Nephron progenitor cell (in vitro differentiated cells): Measurements from ENCODE around the gene MX2.

Experiments
- DNase-seq: peaks from one replicate; pipeline ENCODE4 v3.0.0; 2021
- H3K27ac Mint-ChIP-seq: 2 replicates; pipeline ENCODE4 v1.8.0; 2021; ENCODE audit warnings: mild to moderate bottlenecking, moderate library complexity, mixed read lengths
- H3K27me3 Mint-ChIP-seq: 2 replicates; pipeline ENCODE4 v1.8.0; 2021; ENCODE audit warnings: mild to moderate bottlenecking, low read depth, mixed read lengths; ENCODE audit not compliant: poor library complexity
- H3K36me3 Mint-ChIP-seq: 2 replicates; pipeline ENCODE4 v1.8.0; 2021; ENCODE audit warnings: low read depth, mixed read lengths
- H3K4me1 Mint-ChIP-seq: 2 replicates; pipeline ENCODE4 v1.8.0; 2021; ENCODE audit warnings: mixed read lengths
- H3K4me3 Mint-ChIP-seq: 2 replicates; pipeline ENCODE4 v1.8.0; 2021; ENCODE audit warnings: mild to moderate bottlenecking, moderate library complexity, mixed read lengths
- H3K9me3 Mint-ChIP-seq: 2 replicates; pipeline ENCODE4 v1.8.0; 2021; ENCODE audit warnings: mild to moderate bottlenecking, moderate library complexity, mixed read lengths
- CTCF ChIP-seq: fragments of 200-600 bp; sonication (generic); IDR thresholded peaks from 2 replicates; pipeline ENCODE4 v1.5.0; 2021; ENCODE audit warnings: antibody characterized with exemption

Gene MX2

GRCh38 chr21:41442481-41443186, 80.8 kb downstream of the MX2 start:
- peaks cover 7% of the 10 kb centered on the region for H3K27me3 Mint-ChIP-seq
- no peak overlapping the region for H3K27ac Mint-ChIP-seq
- no peak overlapping the region for H3K4me3 Mint-ChIP-seq
- H3K9me3 Mint-ChIP-seq = peaks cover 4% of the 10 kb centered on the region
- peaks cover 6% of the 10 kb centered on the region for H3K4me1 Mint-ChIP-seq
- H3K36me3 Mint-ChIP-seq = no peaks in the 10 kb centered on the region
- no peak for DNase-seq
- no peak for TF ChIP-seq CTCF

DNA sequence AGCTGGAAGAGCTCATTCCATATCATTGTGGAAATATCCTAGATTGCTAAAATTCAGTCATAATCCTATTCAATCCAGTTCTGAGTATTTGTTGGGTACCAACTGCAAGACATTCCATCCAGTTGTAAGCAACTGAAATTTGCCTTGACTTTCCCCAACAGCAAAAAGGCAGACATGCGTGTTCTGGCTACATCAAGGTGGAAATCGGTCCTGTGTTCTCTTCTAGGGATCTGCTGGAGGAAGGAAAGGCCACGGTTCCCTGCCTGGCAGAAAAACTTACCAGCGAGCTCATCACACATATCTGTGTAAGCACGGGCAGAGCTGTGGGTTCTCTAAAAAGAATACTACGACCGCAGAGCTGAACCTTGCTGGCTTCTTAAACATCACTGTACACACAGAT, 81.7 kb downstream of the MX2 start:
- Mint-ChIP-seq H3K27me3 (peaks cover 7% of the 10 kb centered on the region), H3K9me3 (peaks cover 7% of the 10 kb centered on the region), H3K4me3 (no peak overlapping the region), H3K27ac (no peak overlapping the region), H3K36me3 (no peaks in the 10 kb centered on the region), H3K4me1 (peaks cover 6% of the 10 kb centered on the region)
- no peak for DNase-seq
- TF ChIP-seq CTCF = no peak

DNA sequence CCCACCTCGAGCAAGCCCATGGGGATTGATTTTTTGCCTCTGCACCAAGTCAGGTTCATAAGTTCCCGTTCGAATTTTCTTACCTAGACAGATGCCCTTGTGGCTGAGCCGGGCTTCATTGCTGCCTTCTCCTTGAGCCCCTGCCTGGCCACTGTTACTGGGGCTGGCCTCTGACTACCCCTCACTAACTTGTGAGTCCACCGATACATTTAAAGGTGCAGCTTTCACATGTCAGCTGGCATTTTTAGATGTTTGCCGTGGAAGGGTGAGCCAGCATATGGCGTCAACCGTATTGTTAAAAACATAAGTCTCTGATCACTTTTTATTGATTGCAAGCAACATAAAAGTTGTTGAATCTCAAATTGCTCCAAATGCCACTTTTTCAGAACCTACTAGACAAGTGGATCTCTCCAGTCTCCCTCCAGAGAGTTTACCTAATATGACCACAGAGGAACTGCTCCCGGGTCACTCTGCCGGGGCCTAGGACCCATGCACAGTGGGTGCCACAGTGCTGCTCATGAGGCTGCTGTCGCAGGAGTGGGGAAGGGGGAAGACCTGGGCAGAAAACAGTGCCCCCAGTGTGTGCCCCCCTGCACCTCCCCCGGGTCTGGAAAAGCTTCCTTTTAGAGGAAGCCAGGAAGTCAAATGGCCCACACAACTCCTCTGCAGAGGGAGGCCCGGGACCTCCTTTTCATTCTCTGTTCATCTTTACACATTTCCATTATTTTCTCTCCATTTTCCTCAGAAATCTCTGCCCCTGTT, 83.1 kb downstream of the MX2 start:
- H3K27ac Mint-ChIP-seq = no peak overlapping the region
- H3K9me3 Mint-ChIP-seq = peaks cover 7% of the 10 kb centered on the region
- H3K4me1 Mint-ChIP-seq = peaks cover 6% of the 10 kb centered on the region
- no peak overlapping the region for H3K4me3 Mint-ChIP-seq
- H3K27me3 Mint-ChIP-seq = peaks cover 7% of the 10 kb centered on the region
- H3K36me3 Mint-ChIP-seq = no peaks in the 10 kb centered on the region
- TF ChIP-seq CTCF = no peak
- no peak for DNase-seq

GRCh38 chr21:41445465-41445862, 83.6 kb downstream of the MX2 start:
- peaks cover 7% of the 10 kb centered on the region for H3K9me3 Mint-ChIP-seq
- TF ChIP-seq CTCF = no peak
- H3K27me3 Mint-ChIP-seq = peaks cover 7% of the 10 kb centered on the region
- no peak for DNase-seq
- no peak overlapping the region for H3K27ac Mint-ChIP-seq
- no peak overlapping the region for H3K4me3 Mint-ChIP-seq
- H3K4me1 Mint-ChIP-seq = peaks cover 6% of the 10 kb centered on the region
- no peaks in the 10 kb centered on the region for H3K36me3 Mint-ChIP-seq

DNA sequence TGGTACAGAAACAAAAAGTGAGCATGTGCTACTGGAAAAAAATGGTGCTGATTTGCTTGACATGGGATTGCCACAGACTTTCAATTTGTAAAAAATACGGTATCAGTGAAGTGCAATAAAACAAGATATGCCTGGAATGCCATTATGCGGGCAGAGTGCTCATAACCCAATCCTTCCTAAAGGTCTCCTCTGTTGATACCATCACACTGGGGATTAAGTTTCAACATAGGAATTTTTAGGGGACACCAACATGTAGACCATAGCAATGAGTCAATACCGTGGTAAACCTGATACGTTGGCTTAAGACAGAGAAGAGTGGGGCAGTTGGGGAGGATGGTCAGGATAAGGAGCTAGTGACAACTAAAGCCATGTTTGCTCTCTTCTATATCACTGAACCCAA, 84.8 kb downstream of the MX2 start:
- Mint-ChIP-seq H3K27me3 (peaks cover 7% of the 10 kb centered on the region), H3K4me1 (peaks cover 6% of the 10 kb centered on the region), H3K36me3 (no peaks in the 10 kb centered on the region), H3K9me3 (peaks cover 7% of the 10 kb centered on the region), H3K27ac (no peak overlapping the region), H3K4me3 (no peak overlapping the region)
- no peak for TF ChIP-seq CTCF
- no peak for DNase-seq
